ENCODE results near the gene ALG12.

- TF ChIP-seq CTCF (IDR thresholded peaks at IDR 0.05; ENCODE audit: insufficient read depth, low read depth, low read length), result no peak
- no peak for TF ChIP-seq EZH2 (IDR thresholded peaks at IDR 0.05; ENCODE audit: insufficient read depth, low read length)
Observed at GRCh38 chr22:49856343-49856742, 61.9 kb downstream of the ALG12 start.
